ENCODE data around the gene PPDPF. TPM values are rescaled to one million over a fixed set of nuclear protein-coding genes. Genes with fewer than 3 reads are reported as not detected.

PPDPF gene
- total RNA-seq, 1 donor from 2014 or later = 251 TPM

GRCh38 chr20:63531686-63532448 lies 11.3 kb downstream of the PPDPF start:
- Mint-ChIP-seq H3K27ac (ENCODE audit: unreplicated experiment) (no peak overlapping the region), H3K36me3 (ENCODE audit: low read depth, unreplicated experiment) (no peaks in the 10 kb centered on the region), H3K9me3 (ENCODE audit: unreplicated experiment) (no peaks in the 10 kb centered on the region), H3K4me3 (ENCODE audit: unreplicated experiment) (no peak overlapping the region), H3K27me3 (ENCODE audit: low read depth, unreplicated experiment) (no peaks in the 10 kb centered on the region), H3K4me1 (ENCODE audit: low read depth, unreplicated experiment) (no peaks in the 10 kb centered on the region)
- DNase-seq (ENCODE audit: low read depth) (no peak), FAIRE-seq (no peak)
- H4K20me1 ChIP-seq (ENCODE audit: insufficient read depth, low read length) = peaks cover 3% of the 10 kb centered on the region
- peaks cover 3% of the 10 kb centered on the region for H3K4me1 ChIP-seq (ENCODE audit: insufficient read depth, low read length)
- H3K27me3 ChIP-seq (ENCODE audit: insufficient read depth, low read length) = no peaks in the 10 kb centered on the region
- no peak overlapping the region for H3K4me3 ChIP-seq (ENCODE audit: insufficient read depth, low read depth, low read length)
- TF ChIP-seq CTCF (IDR thresholded peaks at IDR 0.05; ENCODE audit: insufficient read depth, low read depth, low read length) = no peak
- TF ChIP-seq EZH2 (IDR thresholded peaks at IDR 0.05; ENCODE audit: insufficient read depth, low read length) = no peak
- no peaks in the 10 kb centered on the region for H3K36me3 ChIP-seq (ENCODE audit: insufficient read depth, low read length)
- H3K4me2 ChIP-seq (ENCODE audit: low read length) = no peak overlapping the region
- no peak overlapping the region for H3K9ac ChIP-seq (ENCODE audit: low read length)
- H2AFZ ChIP-seq (ENCODE audit: low read depth, low read length) = no peak overlapping the region
- no peaks in the 10 kb centered on the region for H3K9me3 ChIP-seq (ENCODE audit: insufficient read depth, low read depth, low read length)
- H3K27ac ChIP-seq (ENCODE audit: low read depth, low read length) = no peak overlapping the region
- no peaks in the 10 kb centered on the region for H3K79me2 ChIP-seq (ENCODE audit: insufficient read depth, low read length)

- Mint-ChIP-seq H3K9me3 (ENCODE audit: unreplicated experiment) (no peaks in the 10 kb centered on the region), H3K4me3 (ENCODE audit: unreplicated experiment) (no peak overlapping the region), H3K27me3 (ENCODE audit: low read depth, unreplicated experiment) (no peaks in the 10 kb centered on the region), H3K36me3 (ENCODE audit: low read depth, unreplicated experiment) (no peaks in the 10 kb centered on the region), H3K4me1 (ENCODE audit: low read depth, unreplicated experiment) (no peaks in the 10 kb centered on the region), H3K27ac (ENCODE audit: unreplicated experiment) (no peak overlapping the region)
- no peak overlapping the region for H3K9ac ChIP-seq (ENCODE audit: low read length)
- no peaks in the 10 kb centered on the region for H3K27me3 ChIP-seq (ENCODE audit: insufficient read depth, low read length)
- no peak overlapping the region for H2AFZ ChIP-seq (ENCODE audit: low read depth, low read length)
- no peak for FAIRE-seq
- H3K4me3 ChIP-seq (ENCODE audit: insufficient read depth, low read depth, low read length) = no peak overlapping the region
- no peaks in the 10 kb centered on the region for H3K9me3 ChIP-seq (ENCODE audit: insufficient read depth, low read depth, low read length)
- TF ChIP-seq EZH2 (IDR thresholded peaks at IDR 0.05; ENCODE audit: insufficient read depth, low read length) = no peak
- TF ChIP-seq CTCF (IDR thresholded peaks at IDR 0.05; ENCODE audit: insufficient read depth, low read depth, low read length) = no peak
- no peaks in the 10 kb centered on the region for H4K20me1 ChIP-seq (ENCODE audit: insufficient read depth, low read length)
- no peak for DNase-seq (ENCODE audit: low read depth)
- H3K79me2 ChIP-seq (ENCODE audit: insufficient read depth, low read length) = no peaks in the 10 kb centered on the region
- H3K36me3 ChIP-seq (ENCODE audit: insufficient read depth, low read length) = no peaks in the 10 kb centered on the region
- H3K4me2 ChIP-seq (ENCODE audit: low read length) = no peak overlapping the region
- no peak overlapping the region for H3K27ac ChIP-seq (ENCODE audit: low read depth, low read length)
- peaks cover 3% of the 10 kb centered on the region for H3K4me1 ChIP-seq (ENCODE audit: insufficient read depth, low read length)
Observed at GRCh38 chr20:63532449-63532971, 11.9 kb downstream of the PPDPF start.

GRCh38 chr20:63533388-63533787 lies 12.8 kb downstream of the PPDPF start:
- Mint-ChIP-seq H3K4me1 (ENCODE audit: low read depth, unreplicated experiment) (no peaks in the 10 kb centered on the region), H3K27ac (ENCODE audit: unreplicated experiment) (no peak overlapping the region), H3K27me3 (ENCODE audit: low read depth, unreplicated experiment) (no peaks in the 10 kb centered on the region), H3K36me3 (ENCODE audit: low read depth, unreplicated experiment) (no peaks in the 10 kb centered on the region), H3K9me3 (ENCODE audit: unreplicated experiment) (no peaks in the 10 kb centered on the region), H3K4me3 (ENCODE audit: unreplicated experiment) (no peak overlapping the region)
- no peak for FAIRE-seq
- H3K79me2 ChIP-seq (ENCODE audit: insufficient read depth, low read length) = no peaks in the 10 kb centered on the region
- no peak overlapping the region for H3K4me2 ChIP-seq (ENCODE audit: low read length)
- H2AFZ ChIP-seq (ENCODE audit: low read depth, low read length) = no peak overlapping the region
- no peaks in the 10 kb centered on the region for H4K20me1 ChIP-seq (ENCODE audit: insufficient read depth, low read length)
- no peaks in the 10 kb centered on the region for H3K9me3 ChIP-seq (ENCODE audit: insufficient read depth, low read depth, low read length)
- no peaks in the 10 kb centered on the region for H3K36me3 ChIP-seq (ENCODE audit: insufficient read depth, low read length)
- no peak overlapping the region for H3K27ac ChIP-seq (ENCODE audit: low read depth, low read length)
- TF ChIP-seq CTCF (IDR thresholded peaks at IDR 0.05; ENCODE audit: insufficient read depth, low read depth, low read length) (no peak), EZH2 (IDR thresholded peaks at IDR 0.05; ENCODE audit: insufficient read depth, low read length) (no peak)
- H3K27me3 ChIP-seq (ENCODE audit: insufficient read depth, low read length) = no peaks in the 10 kb centered on the region
- H3K9ac ChIP-seq (ENCODE audit: low read length) = no peak overlapping the region
- DNase-seq (ENCODE audit: low read depth) = no peak
- H3K4me1 ChIP-seq (ENCODE audit: insufficient read depth, low read length) = peaks cover 8% of the 10 kb centered on the region
- H3K4me3 ChIP-seq (ENCODE audit: insufficient read depth, low read depth, low read length) = no peak overlapping the region

Measured in astrocyte (in vitro differentiated cells and primary cell).